ENCODE results near the gene CELF4. TPM values are rescaled to one million over a fixed set of nuclear protein-coding genes. Genes with fewer than 3 reads are reported as not detected.

The CELF4 gene
- total and polyA plus RNA-seq, 10 donors = 0.46 to 3.5 (median 0.78) TPM

DNA sequence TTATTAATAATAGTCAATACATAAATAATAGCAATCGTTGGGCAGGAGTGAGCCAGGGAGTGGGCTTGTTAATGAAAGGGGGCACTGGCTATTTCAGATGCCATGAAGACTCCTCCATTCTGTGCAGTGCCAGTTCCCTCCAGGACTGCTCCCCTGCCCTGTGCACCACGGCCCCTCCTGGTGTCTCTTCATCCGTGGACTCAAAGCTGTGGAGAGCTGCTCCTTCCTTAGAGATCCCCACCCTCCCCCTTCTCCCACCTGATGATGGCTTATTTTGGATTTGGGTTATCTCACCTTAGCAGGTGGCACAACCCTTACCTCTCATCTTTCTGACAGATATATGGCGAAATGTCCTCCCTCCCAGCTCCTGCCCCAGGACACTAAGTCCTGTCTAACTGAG is 3.1 kb upstream of the CELF4 start:
- Histone ChIP-seq H3K4me1 (peaks cover 0 to 35% (median 29%) of the 10 kb centered on the region in 6 donors), H3K36me3 (no peaks in the 10 kb centered on the region), H3K27me3 (replicated peaks in 1 of 7) (peaks cover 0 to 85% (median 46%) of the 10 kb centered on the region in 7 donors), H3K27ac (no peak overlapping the region), H3K9me3 (no peaks in the 10 kb centered on the region), H3K4me3 (no peak overlapping the region)
- 62 to 76% (median 67%) methylated on average over 4 of the region's 4 CpGs for WGBS, 5 donors
- peak; percentile 46 for DNase-seq
- intact Hi-C loops (cut with DNase I; ENCODE audit: low total_unique reads) = no loop called here
- no peak for TF ChIP-seq POLR2A (IDR thresholded peaks at IDR 0.05)
- no peak for TF ChIP-seq POLR2AphosphoS5 (IDR thresholded peaks at IDR 0.05)
- TF ChIP-seq, protein P1, sequence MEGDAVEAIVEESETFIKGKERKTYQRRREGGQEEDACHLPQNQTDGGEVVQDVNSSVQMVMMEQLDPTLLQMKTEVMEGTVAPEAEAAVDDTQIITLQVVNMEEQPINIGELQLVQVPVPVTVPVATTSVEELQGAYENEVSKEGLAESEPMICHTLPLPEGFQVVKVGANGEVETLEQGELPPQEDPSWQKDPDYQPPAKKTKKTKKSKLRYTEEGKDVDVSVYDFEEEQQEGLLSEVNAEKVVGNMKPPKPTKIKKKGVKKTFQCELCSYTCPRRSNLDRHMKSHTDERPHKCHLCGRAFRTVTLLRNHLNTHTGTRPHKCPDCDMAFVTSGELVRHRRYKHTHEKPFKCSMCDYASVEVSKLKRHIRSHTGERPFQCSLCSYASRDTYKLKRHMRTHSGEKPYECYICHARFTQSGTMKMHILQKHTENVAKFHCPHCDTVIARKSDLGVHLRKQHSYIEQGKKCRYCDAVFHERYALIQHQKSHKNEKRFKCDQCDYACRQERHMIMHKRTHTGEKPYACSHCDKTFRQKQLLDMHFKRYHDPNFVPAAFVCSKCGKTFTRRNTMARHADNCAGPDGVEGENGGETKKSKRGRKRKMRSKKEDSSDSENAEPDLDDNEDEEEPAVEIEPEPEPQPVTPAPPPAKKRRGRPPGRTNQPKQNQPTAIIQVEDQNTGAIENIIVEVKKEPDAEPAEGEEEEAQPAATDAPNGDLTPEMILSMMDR (IDR thresholded peaks at IDR 0.05 in 8 of 11, conservative IDR thresholded peaks at IDR 0.05 in 3 of 11) = no peak

DNA sequence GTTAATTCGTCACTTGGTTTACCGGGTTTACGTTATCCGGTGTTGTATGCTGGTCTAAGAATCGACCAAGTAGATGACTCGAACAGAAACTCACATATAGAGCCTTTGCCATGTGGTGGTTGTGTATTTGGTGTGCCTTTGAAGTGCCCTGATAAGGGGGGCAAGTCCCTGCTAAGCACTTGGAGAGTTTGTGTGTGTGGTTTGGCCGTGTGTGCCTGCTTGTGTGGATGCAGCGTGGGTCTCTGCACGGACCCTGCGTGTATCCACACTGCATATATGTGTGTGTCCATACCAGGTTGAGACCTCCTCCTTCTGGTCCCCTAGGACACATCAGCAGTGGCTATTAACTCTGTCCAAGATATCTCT is 2.4 kb upstream of the CELF4 start:
- peak overlapping the region in 7 of 8 donors; percentile 50 to 69 (median 56) for H3K4me3 ChIP-seq
- no peaks in the 10 kb centered on the region for H3K36me3 ChIP-seq
- H3K27ac ChIP-seq = peak overlapping the region in 1 of 8 donors; percentile 71
- peaks cover 0 to 92% (median 46%) of the 10 kb centered on the region in 7 donors for H3K27me3 ChIP-seq (replicated peaks in 1 of 7)
- H3K9me3 ChIP-seq = no peaks in the 10 kb centered on the region
- intact Hi-C loops (cut with DNase I; ENCODE audit: low total_unique reads) = no loop called here
- 26 to 34% (median 33%) methylated on average over 6 to 10 of the region's 10 CpGs for WGBS, 5 donors
- H3K4me1 ChIP-seq = peaks cover 0 to 35% (median 29%) of the 10 kb centered on the region in 6 donors
- TF ChIP-seq, protein P1 (IDR thresholded peaks at IDR 0.05 in 8 of 11, conservative IDR thresholded peaks at IDR 0.05 in 3 of 11) = no peak
- no peak for TF ChIP-seq POLR2A (IDR thresholded peaks at IDR 0.05)
- DNase-seq = peak; percentile 51

DNA sequence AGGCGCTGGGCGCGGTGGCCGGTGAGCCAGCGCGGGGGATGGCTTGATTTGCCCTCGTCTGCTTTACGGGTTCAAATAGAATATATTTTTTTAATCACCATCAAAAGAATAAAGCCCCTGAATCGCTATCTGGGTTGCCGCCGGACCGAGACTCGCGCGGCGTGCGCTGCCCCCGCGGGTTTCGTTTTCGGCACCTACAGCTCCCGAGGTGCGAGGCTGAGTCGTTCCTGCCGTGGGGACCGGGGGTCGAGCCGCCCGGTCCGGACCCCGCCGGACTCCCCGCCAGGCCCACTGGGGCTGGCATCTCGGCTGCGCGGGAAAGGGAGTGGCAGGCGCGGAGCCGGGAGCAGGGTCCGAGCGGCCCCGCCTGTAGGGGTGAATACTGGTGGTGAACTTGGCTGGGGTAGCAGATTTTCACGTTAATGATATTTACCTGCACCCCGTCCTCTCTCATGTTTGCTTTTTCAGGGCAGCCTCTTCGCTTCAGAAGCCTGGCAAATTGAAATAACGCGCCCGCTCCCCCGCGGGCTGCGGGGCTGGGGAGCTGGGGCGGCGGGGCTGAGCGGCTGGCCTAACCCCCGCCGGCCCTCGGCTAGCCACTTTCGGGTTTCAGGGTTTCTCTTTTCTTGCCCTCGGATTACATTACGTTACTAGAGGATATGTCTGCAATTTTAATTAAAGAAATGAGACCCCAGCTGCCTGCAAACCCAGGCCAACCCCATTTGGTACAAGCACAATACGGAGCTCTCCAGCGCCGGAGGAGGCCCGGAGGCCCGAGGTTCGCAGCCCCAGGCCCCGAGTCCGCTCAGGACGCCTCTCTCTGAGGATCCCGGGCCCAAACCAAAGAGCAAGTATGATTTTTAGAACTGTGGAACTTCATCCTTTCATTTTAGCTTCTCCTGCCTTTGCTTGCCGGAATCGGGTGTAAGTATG is 1.7 kb upstream of the CELF4 start:
- WGBS, 5 donors = 4 to 7% (median 5%) methylated on average over 43 to 72 of the region's 72 CpGs
- intact Hi-C loops (cut with DNase I; ENCODE audit: low total_unique reads) = no loop called here

More for the DNA sequence above, 1.7 kb upstream of the CELF4 start:
- H3K27me3 ChIP-seq (replicated peaks in 1 of 7) = peaks cover 0 to 94% (median 46%) of the 10 kb centered on the region in 7 donors
- peaks cover 0 to 35% (median 29%) of the 10 kb centered on the region in 6 donors for H3K4me1 ChIP-seq
- TF ChIP-seq, protein P1 (IDR thresholded peaks at IDR 0.05 in 8 of 11, conservative IDR thresholded peaks at IDR 0.05 in 3 of 11) = no peak
- TF ChIP-seq POLR2A (IDR thresholded peaks at IDR 0.05) = no peak
- no peak for TF ChIP-seq POLR2AphosphoS5 (IDR thresholded peaks at IDR 0.05)
- peak overlapping the region in 5 of 8 donors; percentile 22 to 71 (median 59) for H3K27ac ChIP-seq
- no peaks in the 10 kb centered on the region for H3K9me3 ChIP-seq
- H3K4me3 ChIP-seq = peak overlapping the region; percentile 41 to 69 (median 55)
- DNase-seq = peak; percentile 65
- H3K36me3 ChIP-seq = no peaks in the 10 kb centered on the region

All from spleen (tissue), 11 donors.